Endothelial cell of umbilical vein (primary cell): ENCODE measurements around the gene EGFL6. TPM values are rescaled to one million over a fixed set of nuclear protein-coding genes. Genes with fewer than 3 reads are reported as not detected.

ENCODE experiments used
- BruUV-seq: library from RNA; stranded (reverse); fragments of 400-500 nt; replicated peaks from 2 replicates; lab custom pipeline; 2021; lab: Mats Ljungman, UMichigan
- CTCF ChIA-PET: fragments of 300-600, 350-600 bp; sonication (Branson Sonifier 250); formaldehyde crosslinking; loops from one replicate; lab custom pipeline; 2021; ENCODE audit warnings: antibody characterized with exemption, inconsistent platforms; lab: Charles Lee
- POLR2A ChIA-PET: fragments of 300-600, 350-600 bp; sonication (Branson Sonifier 250); formaldehyde crosslinking; loops from one replicate; lab custom pipeline; 2021; ENCODE audit warnings: antibody characterized with exemption, inconsistent platforms; lab: Charles Lee
- DNase-seq: peaks from one replicate; pipeline ENCODE4 v3.0.0-alpha.2; 2011; ENCODE audit warnings: low read depth, low spot score
- FAIRE-seq: peaks from 2 replicates; lab custom pipeline; 2011; peaks lifted over from hg19 to GRCh38; lab: Jason Lieb, UNC
- H2AFZ ChIP-seq: 2 replicates; pipeline ENCODE4 v1.6.0; 2012; ENCODE audit warnings: low read depth, low read length, control low read depth, inconsistent platforms
- H3K27ac ChIP-seq: 2 replicates; pipeline ENCODE4 v1.5.1; 2011; ENCODE audit warnings: low read depth, mild to moderate bottlenecking, control low read depth, low read length, moderate library complexity; ENCODE audit not compliant: insufficient read depth
- H3K27me3 ChIP-seq, 2 experiments: 2 replicates each; pipeline versions ENCODE4 v1.6.0 to v1.6.1; 2011; ENCODE audit warnings: low read length in 2 of 2, mixed read lengths in 1 of 2; ENCODE audit not compliant: control insufficient read depth in 2 of 2, insufficient read depth in 2 of 2
- H3K36me3 ChIP-seq, 2 experiments: 2 replicates in 1 of 2; 3 replicates in 1 of 2; pipeline ENCODE4 v1.5.1; 2011; ENCODE audit warnings: low read length in 2 of 2, mild to moderate bottlenecking in 1 of 2, moderate library complexity in 1 of 2; ENCODE audit not compliant: control insufficient read depth in 2 of 2, insufficient read depth in 2 of 2; ENCODE audit errors: extremely low read depth in 1 of 2
- H3K4me1 ChIP-seq: 3 replicates; pipeline ENCODE4 v1.5.1; 2011; ENCODE audit warnings: mild to moderate bottlenecking, low read length; ENCODE audit not compliant: control insufficient read depth, insufficient read depth; ENCODE audit errors: extremely low read depth
- H3K4me2 ChIP-seq: 2 replicates; pipeline ENCODE4 v1.6.1; 2011; ENCODE audit warnings: low read length, control low read depth, mixed read lengths; ENCODE audit not compliant: insufficient read depth
- H3K4me3 ChIP-seq, 3 experiments: fragments of 200-600 bp in 1 of 3; sonication (generic), shearing (Covaris generic) in 1 of 3; replicated peaks in 1 of 3; 2 replicates each; pipeline ENCODE4 v1.5.1; 2011 to 2016; ENCODE audit warnings: control low read depth in 3 of 3, low read length in 3 of 3, mild to moderate bottlenecking in 2 of 3, inconsistent platforms in 1 of 3, low read depth in 1 of 3, moderate library complexity in 1 of 3; ENCODE audit not compliant: insufficient read depth in 1 of 3
- H3K79me2 ChIP-seq: 2 replicates; pipeline ENCODE4 v1.6.0; 2012; ENCODE audit warnings: low read length, inconsistent platforms; ENCODE audit not compliant: control insufficient read depth, insufficient read depth
- H3K9ac ChIP-seq: replicated peaks from 2 replicates; pipeline ENCODE3; 2011; ENCODE audit warnings: low read length, control low read depth; ENCODE audit not compliant: insufficient read depth; ENCODE audit errors: extremely low read depth
- H3K9me1 ChIP-seq: replicated peaks from 3 replicates; pipeline ENCODE4 v1.6.0; 2011; ENCODE audit warnings: mild to moderate bottlenecking, low read length; ENCODE audit not compliant: control insufficient read depth, insufficient read depth; ENCODE audit errors: extremely low read depth
- H3K9me3 ChIP-seq: replicated peaks from 2 replicates; pipeline ENCODE4 v1.5.1; 2012; ENCODE audit warnings: low read length, inconsistent platforms; ENCODE audit not compliant: control insufficient read depth, insufficient read depth
- H4K20me1 ChIP-seq: replicated peaks from 2 replicates; pipeline ENCODE3; 2011; ENCODE audit warnings: mild to moderate bottlenecking, low read length; ENCODE audit not compliant: control insufficient read depth, insufficient read depth; ENCODE audit errors: extremely low read depth
- EZH2 ChIP-seq: IDR thresholded peaks from 2 replicates; pipeline ENCODE4 v1.6.1; 2012; ENCODE audit warnings: borderline replicate concordance, low read depth, mild to moderate bottlenecking, moderate library complexity, low read length, inconsistent platforms; ENCODE audit not compliant: severe bottlenecking
- FOS ChIP-seq: IDR thresholded peaks from 2 replicates; pipeline ENCODE4 v1.6.1; 2011; ENCODE audit warnings: mild to moderate bottlenecking, low read length, moderate library complexity, borderline replicate concordance; ENCODE audit not compliant: insufficient read depth
- GATA2 ChIP-seq: IDR thresholded peaks from 2 replicates; pipeline ENCODE4 v1.7.0; 2011; ENCODE audit warnings: low read depth, mild to moderate bottlenecking, moderate library complexity, mixed read lengths, low read length; ENCODE audit not compliant: insufficient read length, insufficient read depth
- JUN ChIP-seq: IDR thresholded peaks from 2 replicates; pipeline ENCODE4 v1.6.1; 2011; ENCODE audit warnings: borderline replicate concordance, low read depth; ENCODE audit not compliant: insufficient read length, insufficient read depth
- MYC ChIP-seq: IDR thresholded peaks from one replicate; pipeline ENCODE4 v1.6.1; 2011; ENCODE audit warnings: mild to moderate bottlenecking, low read depth, low read length
- POLR2A ChIP-seq: IDR thresholded peaks from 2 replicates; pipeline ENCODE4 v1.6.1; 2012; ENCODE audit warnings: low read depth, mild to moderate bottlenecking, control low read depth, low read length
- POLR2AphosphoS5 ChIP-seq: IDR thresholded peaks from 2 replicates; pipeline ENCODE4 v1.6.1; 2012; ENCODE audit warnings: low read depth, mild to moderate bottlenecking, control low read depth, low read length, moderate library complexity; ENCODE audit not compliant: insufficient read depth
- dilution Hi-C: fragments of 300-500 bp; cut with MboI; formaldehyde crosslinking; loops from one replicate; pipeline ENCODE4 v1.15.0; 2019; ENCODE audit warnings: low sequenced_read_pairs; ENCODE audit not compliant: extremely low pct_ligation_motif_present
- intact Hi-C: fragments of 100-400 bp; cut with micrococcal nuclease; formaldehyde crosslinking; loops from one replicate; pipeline ENCODE4 v1.10.0; 2022
- polyA plus RNA-seq, 4 experiments: library from polyadenylated mRNA; depleted of rRNA in 3 of 4; stranded (reverse) in 3 of 4; unstranded in 1 of 4; fragments of >200 nt; gene quantifications; 2 replicates each; pipeline versions ENCODE4 v1.2.1 to v1.2.3, GENCODE V29; 2011 to 2012; ENCODE audit warnings: missing spikeins in 1 of 4
- total RNA-seq: library from RNA; stranded (reverse); gene quantifications from 2 replicates; pipeline ENCODE4 v1.2.3, GENCODE V29; 2021
- TF ChIP-seq, protein P1 (sequence below): IDR thresholded peaks from 2 replicates; pipeline ENCODE4 v1.6.1; 2011; ENCODE audit not compliant: insufficient read depth, insufficient read length
- TF ChIP-seq, protein P2 (sequence below), 2 donors: IDR thresholded peaks; 1 replicate in 1 of 2; 2 replicates in 1 of 2; pipeline ENCODE4 v1.5.1; 2011; ENCODE audit warnings: low read length in 2 of 2, mild to moderate bottlenecking in 2 of 2, moderate library complexity in 2 of 2, control low read depth in 1 of 2, inconsistent platforms in 1 of 2, low read depth in 1 of 2; ENCODE audit not compliant: insufficient read depth in 1 of 2; ENCODE audit errors: extremely low read depth in 1 of 2

EGFL6 gene
- total and polyA plus RNA-seq, 2 donors (not counting 3 experiments of a cell fraction or from before 2014, with no cell fraction given): not detected

DNA sequence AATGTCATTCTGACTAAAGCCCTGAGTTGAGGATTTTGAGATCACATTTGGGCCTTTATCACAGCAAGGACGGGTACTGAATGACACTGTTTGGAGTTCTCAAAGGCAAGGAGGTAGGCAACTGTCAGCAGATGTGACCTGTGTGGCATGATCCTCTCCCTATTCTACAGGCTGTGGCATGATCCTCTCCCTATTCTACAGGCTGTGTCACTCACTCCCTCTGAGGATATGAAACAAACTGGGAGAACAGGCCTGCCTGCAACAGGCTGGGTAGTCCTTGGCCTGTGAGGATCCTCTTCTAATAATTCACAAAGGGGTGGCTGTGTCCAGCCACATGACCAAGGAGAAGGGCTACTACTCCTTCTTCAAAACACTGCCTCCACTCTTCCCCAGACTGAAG lies 68.6 kb downstream of the EGFL6 start:
- H3K27ac ChIP-seq: no peak overlapping the region
- H3K36me3 ChIP-seq: no peaks in the 10 kb centered on the region
- intact Hi-C loops: no loop called here
- H2AFZ ChIP-seq: no peak overlapping the region
- no peaks in the 10 kb centered on the region for H3K9me1 ChIP-seq
- no peaks in the 10 kb centered on the region for H3K4me1 ChIP-seq
- H3K79me2 ChIP-seq: no peaks in the 10 kb centered on the region
- dilution Hi-C loops: no loop called here
- no peak for FAIRE-seq
- ChIA-PET POLR2A (no interaction called here), CTCF (no interaction called here)
- H3K4me2 ChIP-seq: no peak overlapping the region
- no peaks in the 10 kb centered on the region for H3K9me3 ChIP-seq
- no peak for DNase-seq
- TF ChIP-seq GATA2: no peak
- no peak for TF ChIP-seq JUN
- no peak for TF ChIP-seq FOS
- TF ChIP-seq, protein P1, sequence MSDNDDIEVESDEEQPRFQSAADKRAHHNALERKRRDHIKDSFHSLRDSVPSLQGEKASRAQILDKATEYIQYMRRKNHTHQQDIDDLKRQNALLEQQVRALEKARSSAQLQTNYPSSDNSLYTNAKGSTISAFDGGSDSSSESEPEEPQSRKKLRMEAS: no peak
- no peak for TF ChIP-seq POLR2A
- TF ChIP-seq POLR2AphosphoS5: no peak
- TF ChIP-seq, protein P2, sequence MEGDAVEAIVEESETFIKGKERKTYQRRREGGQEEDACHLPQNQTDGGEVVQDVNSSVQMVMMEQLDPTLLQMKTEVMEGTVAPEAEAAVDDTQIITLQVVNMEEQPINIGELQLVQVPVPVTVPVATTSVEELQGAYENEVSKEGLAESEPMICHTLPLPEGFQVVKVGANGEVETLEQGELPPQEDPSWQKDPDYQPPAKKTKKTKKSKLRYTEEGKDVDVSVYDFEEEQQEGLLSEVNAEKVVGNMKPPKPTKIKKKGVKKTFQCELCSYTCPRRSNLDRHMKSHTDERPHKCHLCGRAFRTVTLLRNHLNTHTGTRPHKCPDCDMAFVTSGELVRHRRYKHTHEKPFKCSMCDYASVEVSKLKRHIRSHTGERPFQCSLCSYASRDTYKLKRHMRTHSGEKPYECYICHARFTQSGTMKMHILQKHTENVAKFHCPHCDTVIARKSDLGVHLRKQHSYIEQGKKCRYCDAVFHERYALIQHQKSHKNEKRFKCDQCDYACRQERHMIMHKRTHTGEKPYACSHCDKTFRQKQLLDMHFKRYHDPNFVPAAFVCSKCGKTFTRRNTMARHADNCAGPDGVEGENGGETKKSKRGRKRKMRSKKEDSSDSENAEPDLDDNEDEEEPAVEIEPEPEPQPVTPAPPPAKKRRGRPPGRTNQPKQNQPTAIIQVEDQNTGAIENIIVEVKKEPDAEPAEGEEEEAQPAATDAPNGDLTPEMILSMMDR (IDR thresholded peaks at IDR 0.05; ENCODE audit: extremely low read depth in 1 of 2, insufficient read depth in 1 of 2, low read depth in 1 of 2, low read length in 2 of 2): no peak
- TF ChIP-seq MYC: no peak
- TF ChIP-seq EZH2: no peak
- no TSS peak for BruUV-seq
- no peak overlapping the region for H3K9ac ChIP-seq
- no peaks in the 10 kb centered on the region for H4K20me1 ChIP-seq
- H3K4me3 ChIP-seq: no peak overlapping the region
- H3K27me3 ChIP-seq: no peaks in the 10 kb centered on the region
